ENCODE measurements around the gene HIVEP2.

The HIVEP2 gene

GRCh38 chr6:142888456-142888855, 56.5 kb downstream of the HIVEP2 start:
- Histone ChIP-seq H3K27me3 (no peaks in the 10 kb centered on the region), H3K27ac (no peak overlapping the region), H3K36me3 (no peaks in the 10 kb centered on the region), H3K4me3 (no peak overlapping the region), H3K4me1 (peaks cover 0 to 39% (median 11%) of the 10 kb centered on the region in 4 donors), H3K9me3 (no peaks in the 10 kb centered on the region)
- DNase-seq = no peak
- intact Hi-C loops (cut with DNase I; ENCODE audit: low total_unique reads) = loop anchor here (5.0 kb wide), 1 partner anchor 54 kb away; no protein-coding TSS in a partner anchor
- no peak for TF ChIP-seq CTCF (IDR thresholded peaks at IDR 0.05)

GRCh38 chr6:142887517-142887916, 57.5 kb downstream of the HIVEP2 start:
- no peak overlapping the region for H3K27ac ChIP-seq
- no peaks in the 10 kb centered on the region for H3K9me3 ChIP-seq
- no peaks in the 10 kb centered on the region for H3K36me3 ChIP-seq
- DNase-seq = no peak
- no peaks in the 10 kb centered on the region for H3K27me3 ChIP-seq
- H3K4me3 ChIP-seq = no peak overlapping the region
- peaks cover 0 to 49% (median 14%) of the 10 kb centered on the region in 4 donors for H3K4me1 ChIP-seq
- intact Hi-C loops (cut with DNase I; ENCODE audit: low total_unique reads) = loop anchor here (5.0 kb wide), 1 partner anchor 55 kb away; no protein-coding TSS in a partner anchor
- TF ChIP-seq CTCF (IDR thresholded peaks at IDR 0.05) = no peak

- Histone ChIP-seq H3K27me3 (no peaks in the 10 kb centered on the region), H3K4me1 (peaks cover 0 to 52% (median 14%) of the 10 kb centered on the region in 4 donors), H3K36me3 (no peaks in the 10 kb centered on the region), H3K9me3 (no peaks in the 10 kb centered on the region), H3K4me3 (no peak overlapping the region), H3K27ac (peak overlapping the region; percentile 14 to 56)
- peak in 1 of 2 experiments; percentile 25 for TF ChIP-seq CTCF (IDR thresholded peaks at IDR 0.05)
- intact Hi-C loops (cut with DNase I; ENCODE audit: low total_unique reads) = loop anchor here (5.0 kb wide), 1 partner anchor 56 kb away; no protein-coding TSS in a partner anchor
- DNase-seq = no peak
These were observed 58.4 kb downstream of the HIVEP2 start for GRCh38 chr6:142886431-142887170.

- no peaks in the 10 kb centered on the region for H3K36me3 ChIP-seq
- no peaks in the 10 kb centered on the region for H3K9me3 ChIP-seq
- DNase-seq = no peak
- H3K4me1 ChIP-seq = peaks cover 0 to 56% (median 14%) of the 10 kb centered on the region in 4 donors
- H3K27ac ChIP-seq = peak overlapping the region; percentile 56 to 74
- peak overlapping the region; percentile 48 to 52 for H3K4me3 ChIP-seq
- intact Hi-C loops (cut with DNase I; ENCODE audit: low total_unique reads) = loop anchor here (5.0 kb wide), 1 partner anchor 57 kb away; no protein-coding TSS in a partner anchor
- H3K27me3 ChIP-seq = no peaks in the 10 kb centered on the region
- TF ChIP-seq CTCF (IDR thresholded peaks at IDR 0.05) = no peak
These were observed 59.7 kb downstream of the HIVEP2 start for GRCh38 chr6:142885182-142885867.

GRCh38 chr6:142884214-142885035, 60.6 kb downstream of the HIVEP2 start:
- H3K27ac ChIP-seq = peak overlapping the region; percentile 56 to 74
- intact Hi-C loops (cut with DNase I; ENCODE audit: low total_unique reads) = loop anchor here (5.0 kb wide), 2 partner anchors 37 to 58 kb away; no protein-coding TSS in a partner anchor
- no peaks in the 10 kb centered on the region for H3K27me3 ChIP-seq
- no peaks in the 10 kb centered on the region for H3K36me3 ChIP-seq
- DNase-seq = no peak
- TF ChIP-seq CTCF (IDR thresholded peaks at IDR 0.05) = no peak
- peaks cover 0 to 65% (median 14%) of the 10 kb centered on the region in 4 donors for H3K4me1 ChIP-seq
- peak overlapping the region; percentile 48 to 52 for H3K4me3 ChIP-seq
- no peaks in the 10 kb centered on the region for H3K9me3 ChIP-seq

All from tibial artery (tissue), 4 donors.